GM12892 (cell line): ENCODE data around the gene FAM135A.

ENCODE experiments used
- POLR2A ChIP-seq: IDR thresholded peaks from 2 replicates; pipeline ENCODE4 v1.6.1; 2011; ENCODE audit warnings: low read depth, low read length, control low read depth
- POLR2AphosphoS5 ChIP-seq: IDR thresholded peaks from 2 replicates; pipeline ENCODE4 v1.6.1; 2011; ENCODE audit warnings: low read depth, low read length, control low read depth

DNA sequence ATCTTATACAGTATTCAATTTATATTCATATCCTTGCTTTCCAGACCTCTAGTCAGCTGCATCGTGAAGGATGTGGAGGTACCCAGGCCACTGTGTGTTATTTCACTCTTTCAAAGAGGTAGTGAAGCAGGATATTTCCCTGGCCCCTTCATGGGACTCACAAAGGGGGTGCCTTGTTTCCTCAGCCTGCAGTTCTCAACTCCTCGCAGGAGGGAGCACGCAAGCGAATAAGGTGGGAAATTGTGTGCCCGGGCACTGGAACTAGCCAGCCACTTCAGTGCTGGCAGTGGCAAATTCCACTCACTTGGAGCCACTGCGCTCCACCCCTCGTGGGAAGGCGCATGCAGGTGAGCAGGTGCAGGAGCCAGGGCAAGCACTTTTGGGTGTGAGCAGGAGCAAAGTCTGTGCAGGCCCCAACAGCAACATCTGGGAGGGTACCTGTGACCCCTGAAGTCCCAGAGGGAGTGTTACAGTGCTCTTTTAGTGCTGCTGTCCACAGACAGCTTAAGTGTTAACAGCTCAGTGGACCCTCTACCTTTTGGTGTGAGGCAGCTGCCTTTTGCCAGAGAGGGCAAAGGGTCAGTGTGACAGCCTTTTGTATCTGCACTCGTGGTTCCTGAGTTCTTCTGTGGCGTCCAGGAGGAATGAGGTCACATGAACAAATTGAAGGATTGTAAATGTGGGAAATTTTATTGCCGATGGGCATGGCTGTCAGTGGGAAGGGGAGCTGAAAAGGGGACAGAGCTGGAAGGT lies 49.4 kb upstream of the FAM135A start:
- TF ChIP-seq POLR2A (no peak), POLR2AphosphoS5 (no peak)
